Activated CD4-positive, alpha-beta T cell treated with anti-CD3 and anti-CD28 coated beads for 36 hours (primary cell): ENCODE results near the gene PHF11. TPM values are rescaled to one million over a fixed set of nuclear protein-coding genes. Genes with fewer than 3 reads are reported as not detected.

Experiments used
- ATAC-seq: fragments of 200-7000 bp; cut with Tn5 transposase; one replicate; pipeline ENCODE4 v1.10.0; 2021; ENCODE audit warnings: mild to moderate bottlenecking, moderate library complexity
- CTCF ChIA-PET: fragments of 350-600 bp; sonication (Branson Sonifier 250); formaldehyde crosslinking; loops from one replicate; lab custom pipeline; 2021; ENCODE audit warnings: antibody characterized with exemption; lab: Charles Lee
- POLR2A ChIA-PET: fragments of 350-600 bp; sonication (Branson Sonifier 250); formaldehyde crosslinking; loops from one replicate; lab custom pipeline; 2021; ENCODE audit warnings: antibody characterized with exemption, inconsistent platforms; lab: Charles Lee
- DNase-seq: peaks from one replicate; pipeline ENCODE4 v3.0.0-alpha.2; 2020
- H3K27ac Mint-ChIP-seq: one replicate; pipeline ENCODE4 v1.8.0; 2021; ENCODE audit warnings: mixed read lengths
- H3K27me3 Mint-ChIP-seq: one replicate; pipeline ENCODE4 v1.8.0; 2021; ENCODE audit warnings: mixed read lengths
- H3K36me3 Mint-ChIP-seq: one replicate; pipeline ENCODE4 v1.8.0; 2021; ENCODE audit warnings: low read depth, mixed read lengths
- H3K4me1 Mint-ChIP-seq: one replicate; pipeline ENCODE4 v1.8.0; 2021; ENCODE audit warnings: mixed read lengths
- H3K4me3 Mint-ChIP-seq: one replicate; pipeline ENCODE4 v1.8.0; 2021; ENCODE audit warnings: mild to moderate bottlenecking, moderate library complexity, mixed read lengths
- H3K9me3 Mint-ChIP-seq: one replicate; pipeline ENCODE4 v1.8.0; 2021; ENCODE audit warnings: low read depth, mixed read lengths
- intact Hi-C, 2 experiments: fragments of 100-400 bp; cut with DNase I in 1 of 2; cut with micrococcal nuclease in 1 of 2; formaldehyde crosslinking; loops; one replicate each; pipeline versions ENCODE4 v1.14.2 to v1.15.1; 2022 to 2024; cut with DNase I, micrococcal nuclease
- total RNA-seq, 2 experiments: library from RNA; stranded (reverse); gene quantifications; one replicate each; pipeline ENCODE4 v1.2.3, GENCODE V29; 2021

Gene PHF11
- total RNA-seq, 2 experiments from 2014 or later: 84.0 to 106 TPM

DNA sequence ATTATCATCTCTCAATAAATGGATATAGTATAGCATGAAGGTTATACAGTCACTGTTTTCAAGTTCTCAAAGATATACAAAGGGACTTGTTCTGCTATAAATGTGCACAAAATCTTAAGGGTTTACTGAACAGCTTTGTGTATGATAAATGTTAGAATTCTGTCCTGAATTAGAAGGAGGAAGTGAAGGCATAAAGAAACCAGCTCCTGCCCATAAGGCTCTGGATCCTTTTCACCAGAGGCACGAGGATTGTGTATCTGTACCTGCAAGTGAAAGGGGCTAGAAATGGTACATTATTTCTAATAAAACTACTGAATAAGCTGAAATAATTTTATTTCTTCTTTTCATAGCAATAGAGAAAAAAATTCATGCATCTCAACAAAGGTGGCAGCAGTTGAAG lies 32.4 kb downstream of the PHF11 start:
- ATAC-seq (no peak), DNase-seq (no peak)
- intact Hi-C loops: no loop called here
- H3K9me3 Mint-ChIP-seq: no peaks in the 10 kb centered on the region
- CTCF ChIA-PET: no interaction called here
- POLR2A ChIA-PET: interaction anchor here (0.8 kb wide), 1 partner anchor 10 kb away, joined by 3 read pairs; no protein-coding TSS in a partner anchor
- H3K27ac Mint-ChIP-seq: no peak overlapping the region
- peaks cover 9% of the 10 kb centered on the region for H3K4me1 Mint-ChIP-seq
- no peaks in the 10 kb centered on the region for H3K27me3 Mint-ChIP-seq
- no peak overlapping the region for H3K4me3 Mint-ChIP-seq
- peaks cover 30% of the 10 kb centered on the region for H3K36me3 Mint-ChIP-seq

DNA sequence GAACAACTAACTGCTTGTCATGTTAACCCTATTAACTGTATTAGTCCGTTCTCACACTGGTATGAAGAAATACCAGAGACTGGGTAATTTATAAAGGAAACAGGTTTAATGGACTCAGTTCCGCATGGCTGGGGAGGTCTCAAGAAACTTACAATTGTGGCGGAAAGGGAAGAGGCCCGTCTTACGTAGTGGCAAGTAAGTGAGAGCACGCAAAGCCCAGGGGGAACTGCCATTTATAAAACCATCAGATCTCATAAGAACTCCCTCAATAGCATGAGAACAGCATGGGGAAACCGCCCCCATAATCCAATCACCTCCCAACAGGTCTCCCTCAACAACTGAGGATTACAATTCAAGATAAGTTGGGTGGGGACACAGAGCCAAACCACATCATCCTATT lies 34.7 kb downstream of the PHF11 start:
- Mint-ChIP-seq H3K4me3 (no peak overlapping the region), H3K27ac (no peak overlapping the region), H3K36me3 (peaks cover 31% of the 10 kb centered on the region), H3K4me1 (peaks cover 9% of the 10 kb centered on the region), H3K9me3 (no peaks in the 10 kb centered on the region), H3K27me3 (no peaks in the 10 kb centered on the region)
- POLR2A ChIA-PET: no interaction called here
- DNase-seq (no peak), ATAC-seq (no peak)
- intact Hi-C loops: no loop called here
- CTCF ChIA-PET: no interaction called here

DNA sequence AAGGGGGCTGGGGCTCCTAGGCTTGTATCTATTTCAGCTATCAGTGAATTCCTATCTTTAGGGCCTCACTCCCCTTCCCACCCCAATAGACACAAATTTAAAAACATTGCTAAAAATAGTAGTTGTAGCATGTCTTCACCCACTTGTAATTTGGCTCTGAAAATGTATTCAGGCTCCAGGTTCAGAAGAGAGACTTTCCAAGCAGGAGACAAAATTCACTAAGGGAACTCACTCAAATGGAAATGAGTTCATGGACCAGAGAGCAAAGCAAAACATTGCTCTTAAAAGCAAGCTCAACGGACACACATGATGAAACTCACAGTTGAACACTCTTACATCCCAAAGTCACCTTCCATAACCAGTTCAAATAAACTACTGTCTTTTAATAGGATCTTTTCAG lies 36.8 kb downstream of the PHF11 start:
- ChIA-PET POLR2A (no interaction called here), CTCF (no interaction called here)
- H3K27me3 Mint-ChIP-seq: no peaks in the 10 kb centered on the region
- H3K27ac Mint-ChIP-seq: no peak overlapping the region
- peaks cover 9% of the 10 kb centered on the region for H3K4me1 Mint-ChIP-seq
- no peak for DNase-seq
- no peak overlapping the region for H3K4me3 Mint-ChIP-seq
- H3K36me3 Mint-ChIP-seq: peaks cover 21% of the 10 kb centered on the region
- ATAC-seq: no peak
- intact Hi-C loops: no loop called here
- H3K9me3 Mint-ChIP-seq: no peaks in the 10 kb centered on the region

DNA sequence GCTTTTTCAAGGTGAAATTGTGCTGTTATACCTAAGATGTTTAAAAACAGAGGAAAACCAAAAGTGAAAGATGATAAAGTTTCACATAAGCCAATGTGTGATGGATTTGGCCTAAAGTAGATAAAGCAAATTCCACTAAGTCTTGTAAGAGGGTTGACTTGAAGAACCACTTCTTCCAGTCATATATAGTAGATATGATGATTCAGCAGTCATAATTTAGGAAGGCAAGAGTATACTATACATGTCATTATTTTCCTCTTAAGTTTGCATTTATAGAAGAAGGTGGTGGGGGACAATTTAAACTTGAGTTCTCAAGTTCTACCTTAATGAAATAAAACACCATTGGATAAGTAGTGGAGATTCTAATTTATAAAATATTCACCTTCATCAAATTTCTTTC lies 37.3 kb downstream of the PHF11 start:
- Mint-ChIP-seq H3K4me3 (no peak overlapping the region), H3K4me1 (peaks cover 9% of the 10 kb centered on the region), H3K27ac (no peak overlapping the region), H3K9me3 (no peaks in the 10 kb centered on the region), H3K27me3 (no peaks in the 10 kb centered on the region), H3K36me3 (peaks cover 21% of the 10 kb centered on the region)
- ATAC-seq (no peak), DNase-seq (no peak)
- intact Hi-C loops: no loop called here
- POLR2A ChIA-PET: no interaction called here
- CTCF ChIA-PET: no interaction called here

DNA sequence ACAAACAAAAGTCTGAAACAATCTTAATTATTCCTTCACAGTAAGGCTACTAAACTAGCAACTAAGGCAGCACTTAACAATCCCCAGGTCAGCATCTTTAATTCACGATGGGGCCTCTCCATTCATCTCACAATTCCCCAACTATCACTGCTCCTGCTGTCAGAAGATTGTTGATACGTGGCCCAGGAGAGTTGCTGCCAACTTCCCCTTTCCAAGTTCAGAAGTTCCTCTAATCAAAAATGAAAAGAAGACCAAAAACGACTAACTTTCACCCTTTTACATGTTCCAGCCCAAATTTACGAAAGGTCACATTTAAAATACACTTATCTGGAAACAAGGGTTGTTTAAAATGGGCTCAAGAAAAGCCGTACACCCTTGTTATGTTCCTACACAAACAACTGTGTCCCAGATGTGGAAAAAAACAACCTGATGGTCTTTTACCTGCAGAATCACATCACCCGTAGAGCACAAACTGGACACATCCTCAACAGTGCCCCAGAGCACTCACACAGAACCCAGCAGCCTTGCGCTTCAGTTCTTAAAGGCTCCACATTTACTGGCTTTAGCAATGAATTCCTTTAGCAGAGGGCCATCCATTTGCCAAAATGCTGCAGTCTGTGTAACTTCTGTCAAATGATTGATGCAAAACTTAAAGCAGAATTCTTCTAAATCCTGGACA lies 38.0 kb downstream of the PHF11 start:
- POLR2A ChIA-PET: no interaction called here

DNA sequence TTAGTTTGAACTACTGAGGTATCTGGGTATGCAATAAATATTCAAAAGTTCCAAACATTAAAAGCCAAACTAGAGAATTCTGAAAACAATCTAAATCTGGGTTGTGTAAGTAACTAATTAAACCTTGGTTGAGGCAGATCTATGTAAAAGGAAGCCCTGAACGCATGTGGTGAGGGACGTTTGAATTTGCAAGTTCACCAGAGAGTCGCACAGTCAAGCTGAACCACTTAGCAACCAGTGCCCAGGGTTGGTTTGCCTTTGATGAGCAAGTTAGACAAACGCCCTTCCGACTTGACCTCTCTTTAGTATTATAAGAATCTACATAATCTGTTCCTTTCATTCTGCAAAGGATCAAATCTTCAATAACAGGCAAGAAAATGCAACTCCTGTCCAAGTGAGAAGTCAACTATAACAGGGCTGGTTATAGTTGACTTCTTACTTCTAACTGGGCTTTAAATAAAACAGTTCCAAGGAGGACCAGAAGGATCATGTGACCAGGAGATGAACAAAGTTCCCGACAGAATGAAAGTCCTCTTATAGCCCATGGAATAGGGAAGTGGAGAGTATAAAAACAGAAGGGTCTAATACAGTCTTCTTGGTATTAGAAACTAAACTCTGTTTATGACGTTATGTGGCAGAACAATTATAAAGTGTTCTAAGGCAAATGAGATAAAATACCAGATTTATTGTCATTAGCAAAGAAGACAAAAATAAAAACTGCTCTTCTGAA lies 40.6 kb downstream of the PHF11 start:
- no peak overlapping the region for H3K4me3 Mint-ChIP-seq
- CTCF ChIA-PET: interaction anchor here (0.9 kb wide), 1 partner anchor 14 kb away, joined by 3 read pairs; no protein-coding TSS in a partner anchor
- intact Hi-C loops: no loop called here
- no peaks in the 10 kb centered on the region for H3K9me3 Mint-ChIP-seq
- H3K27me3 Mint-ChIP-seq: no peaks in the 10 kb centered on the region
- H3K36me3 Mint-ChIP-seq: peaks cover 26% of the 10 kb centered on the region
- DNase-seq: no peak
- H3K4me1 Mint-ChIP-seq: peaks cover 28% of the 10 kb centered on the region
- H3K27ac Mint-ChIP-seq: no peak overlapping the region
- POLR2A ChIA-PET: no interaction called here
- no peak for ATAC-seq

More for the DNA sequence above, 38.0 kb downstream of the PHF11 start:
- no peak for ATAC-seq
- no peaks in the 10 kb centered on the region for H3K27me3 Mint-ChIP-seq
- no peak for DNase-seq
- H3K27ac Mint-ChIP-seq: no peak overlapping the region
- H3K9me3 Mint-ChIP-seq: no peaks in the 10 kb centered on the region
- intact Hi-C loops: no loop called here
- H3K4me1 Mint-ChIP-seq: peaks cover 9% of the 10 kb centered on the region
- H3K4me3 Mint-ChIP-seq: no peak overlapping the region
- CTCF ChIA-PET: no interaction called here
- H3K36me3 Mint-ChIP-seq: peaks cover 21% of the 10 kb centered on the region

DNA sequence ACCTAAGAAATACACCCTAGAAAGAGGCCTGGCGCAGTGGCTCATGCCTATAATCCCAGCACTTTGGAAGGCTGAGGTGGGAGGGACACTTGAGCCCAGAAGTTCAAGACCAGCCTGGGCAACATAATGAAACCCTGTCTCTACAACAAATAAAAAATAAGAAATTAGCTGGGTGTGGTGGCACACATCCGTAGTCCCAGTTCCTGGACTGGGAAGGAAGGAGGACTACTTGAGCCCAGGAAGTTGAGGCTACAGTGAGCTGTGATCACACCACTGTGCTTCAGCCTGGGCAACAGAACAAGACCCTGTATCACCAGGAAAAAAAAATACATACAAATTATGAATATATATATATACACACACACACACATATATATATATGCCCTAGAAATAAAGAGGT lies 42.7 kb downstream of the PHF11 start:
- Mint-ChIP-seq H3K4me3 (no peak overlapping the region), H3K27ac (no peak overlapping the region), H3K27me3 (no peaks in the 10 kb centered on the region), H3K9me3 (no peaks in the 10 kb centered on the region), H3K36me3 (peaks cover 27% of the 10 kb centered on the region), H3K4me1 (peaks cover 21% of the 10 kb centered on the region)
- POLR2A ChIA-PET: interaction anchor here (0.7 kb wide), 1 partner anchor 10 kb away, joined by 3 read pairs; no protein-coding TSS in a partner anchor
- DNase-seq: no peak
- ATAC-seq: no peak
- intact Hi-C loops: no loop called here
- CTCF ChIA-PET: no interaction called here

DNA sequence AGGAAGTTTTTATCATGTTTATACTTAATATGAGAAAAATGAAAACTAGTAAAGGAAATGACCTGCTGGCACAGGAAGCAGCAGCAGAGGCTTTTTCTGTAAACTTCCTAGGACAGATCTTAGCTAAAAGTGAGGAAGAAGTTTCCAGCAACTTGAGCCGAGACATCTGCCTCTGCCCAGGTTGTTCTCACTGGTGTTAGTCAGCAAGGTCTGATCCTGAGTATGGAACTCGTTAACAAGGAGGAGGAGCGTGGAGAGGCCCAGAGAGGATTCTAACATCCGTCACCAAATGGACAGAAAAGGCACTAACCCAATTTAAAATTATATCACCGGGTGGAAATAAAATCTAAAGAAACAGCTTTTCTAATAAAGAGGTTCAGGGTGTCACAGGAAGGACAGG lies 43.6 kb downstream of the PHF11 start:
- Mint-ChIP-seq H3K27me3 (no peaks in the 10 kb centered on the region), H3K27ac (peak overlapping the region; percentile 37), H3K36me3 (peaks cover 25% of the 10 kb centered on the region), H3K9me3 (no peaks in the 10 kb centered on the region), H3K4me1 (peaks cover 21% of the 10 kb centered on the region), H3K4me3 (no peak overlapping the region)
- intact Hi-C loops: no loop called here
- ATAC-seq (no peak), DNase-seq (no peak)
- POLR2A ChIA-PET: no interaction called here
- CTCF ChIA-PET: interaction anchor here (0.6 to 1.1 kb wide), 3 partner anchors 24 to 166 kb away, joined by 3 to 4 read pairs (median 3); no protein-coding TSS in a partner anchor

DNA sequence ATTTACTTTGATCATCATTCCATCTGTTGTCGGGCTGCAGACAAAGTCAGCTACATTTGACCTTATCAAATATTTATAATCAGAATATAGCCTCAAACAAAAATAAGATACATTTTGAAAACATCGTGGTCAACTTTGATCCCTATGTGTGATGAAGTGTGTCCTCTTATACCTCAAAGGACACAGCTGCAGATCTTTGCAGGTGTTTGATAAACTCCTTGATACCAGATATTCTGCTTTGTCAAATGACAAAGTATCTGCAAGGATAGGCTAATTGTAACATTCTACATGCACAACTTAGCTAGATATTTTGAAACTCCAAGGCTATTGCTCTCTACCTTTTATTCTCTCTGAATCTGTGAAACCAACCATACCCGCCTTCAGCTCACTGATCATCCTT lies 44.0 kb downstream of the PHF11 start:
- no peak for ATAC-seq
- CTCF ChIA-PET: interaction anchor here (0.7 to 1.1 kb wide), 2 partner anchors 23 to 67 kb away, joined by 3 to 4 read pairs; no protein-coding TSS in a partner anchor

DNA sequence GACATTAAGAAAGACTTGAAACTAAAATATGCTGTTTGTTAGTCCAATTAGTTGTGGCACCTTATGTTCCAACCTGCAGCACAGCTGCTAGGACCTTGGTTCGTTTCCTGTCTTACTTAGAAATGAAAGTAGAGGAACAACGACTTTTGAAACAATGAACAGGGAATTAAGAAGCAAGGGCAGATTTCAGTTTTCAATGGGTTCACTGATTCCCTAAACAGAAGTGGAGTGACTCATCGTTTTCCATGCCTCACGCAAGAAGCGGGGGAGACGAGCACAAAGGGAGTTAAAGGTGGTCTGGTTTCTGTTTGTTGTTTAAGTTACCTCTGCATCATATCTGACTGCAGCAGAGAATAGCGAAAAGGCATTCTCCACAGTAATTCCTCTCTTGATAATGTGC lies 44.8 kb downstream of the PHF11 start:
- Mint-ChIP-seq H3K4me3 (peak overlapping the region; percentile 58), H3K27ac (peak overlapping the region; percentile 91), H3K36me3 (peaks cover 30% of the 10 kb centered on the region), H3K4me1 (peaks cover 21% of the 10 kb centered on the region), H3K27me3 (no peaks in the 10 kb centered on the region), H3K9me3 (no peaks in the 10 kb centered on the region)
- ChIA-PET CTCF (interaction anchor here (0.6 kb wide), 1 partner anchor 29 kb away, joined by 3 read pairs; no protein-coding TSS in a partner anchor), POLR2A (interaction anchor here (0.5 kb wide), 1 partner anchor 85 kb away, joined by 3 read pairs; no protein-coding TSS in a partner anchor)
- DNase-seq (no peak), ATAC-seq (peak; percentile 44)
- intact Hi-C loops: loop anchor here in 1 of 2 experiments (2.0 kb wide), 1 partner anchor 42 kb away; no protein-coding TSS in a partner anchor

More for the DNA sequence above, 44.0 kb downstream of the PHF11 start:
- POLR2A ChIA-PET: no interaction called here
- H3K27me3 Mint-ChIP-seq: no peaks in the 10 kb centered on the region
- intact Hi-C loops: loop anchor here in 1 of 2 experiments (2.0 kb wide), 1 partner anchor 41 kb away; no protein-coding TSS in a partner anchor
- no peak overlapping the region for H3K4me3 Mint-ChIP-seq
- no peak for DNase-seq
- H3K27ac Mint-ChIP-seq: peak overlapping the region; percentile 91
- peaks cover 21% of the 10 kb centered on the region for H3K4me1 Mint-ChIP-seq
- H3K9me3 Mint-ChIP-seq: no peaks in the 10 kb centered on the region
- peaks cover 29% of the 10 kb centered on the region for H3K36me3 Mint-ChIP-seq

DNA sequence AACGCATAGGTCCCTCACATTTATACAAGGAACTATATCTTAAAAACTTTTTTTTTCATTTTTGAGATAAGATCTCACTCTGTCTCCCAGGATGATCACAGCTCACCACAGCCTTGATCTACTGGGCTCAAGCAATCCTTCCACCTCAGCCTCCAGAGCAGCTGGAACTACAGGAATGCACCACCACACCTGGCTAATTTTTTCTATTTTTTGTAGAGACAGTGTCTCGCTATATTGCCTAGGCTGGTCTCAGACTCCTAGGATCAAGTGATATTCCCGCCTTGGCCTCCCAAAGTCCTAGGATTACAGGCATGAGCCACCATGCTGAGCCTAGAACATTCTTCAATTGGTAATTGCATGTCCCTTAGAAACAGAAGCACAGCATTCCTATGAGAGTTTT lies 47.9 kb downstream of the PHF11 start:
- no peak for ATAC-seq
- Mint-ChIP-seq H3K4me3 (no peak overlapping the region), H3K9me3 (no peaks in the 10 kb centered on the region), H3K27me3 (no peaks in the 10 kb centered on the region), H3K27ac (no peak overlapping the region), H3K4me1 (peaks cover 21% of the 10 kb centered on the region), H3K36me3 (peaks cover 34% of the 10 kb centered on the region)
- ChIA-PET POLR2A (no interaction called here), CTCF (interaction anchor here (0.7 kb wide), 1 partner anchor 50 kb away, joined by 3 read pairs; no protein-coding TSS in a partner anchor)
- intact Hi-C loops: no loop called here
- no peak for DNase-seq
